IPS-NIHi11 (cell line): ENCODE measurements around the gene ABTB2.

ENCODE experiments used
- DNase-seq: peaks from one replicate; pipeline ENCODE4 v3.0.0; 2012; ENCODE audit warnings: mixed read lengths, low spot score

The ABTB2 gene

DNA sequence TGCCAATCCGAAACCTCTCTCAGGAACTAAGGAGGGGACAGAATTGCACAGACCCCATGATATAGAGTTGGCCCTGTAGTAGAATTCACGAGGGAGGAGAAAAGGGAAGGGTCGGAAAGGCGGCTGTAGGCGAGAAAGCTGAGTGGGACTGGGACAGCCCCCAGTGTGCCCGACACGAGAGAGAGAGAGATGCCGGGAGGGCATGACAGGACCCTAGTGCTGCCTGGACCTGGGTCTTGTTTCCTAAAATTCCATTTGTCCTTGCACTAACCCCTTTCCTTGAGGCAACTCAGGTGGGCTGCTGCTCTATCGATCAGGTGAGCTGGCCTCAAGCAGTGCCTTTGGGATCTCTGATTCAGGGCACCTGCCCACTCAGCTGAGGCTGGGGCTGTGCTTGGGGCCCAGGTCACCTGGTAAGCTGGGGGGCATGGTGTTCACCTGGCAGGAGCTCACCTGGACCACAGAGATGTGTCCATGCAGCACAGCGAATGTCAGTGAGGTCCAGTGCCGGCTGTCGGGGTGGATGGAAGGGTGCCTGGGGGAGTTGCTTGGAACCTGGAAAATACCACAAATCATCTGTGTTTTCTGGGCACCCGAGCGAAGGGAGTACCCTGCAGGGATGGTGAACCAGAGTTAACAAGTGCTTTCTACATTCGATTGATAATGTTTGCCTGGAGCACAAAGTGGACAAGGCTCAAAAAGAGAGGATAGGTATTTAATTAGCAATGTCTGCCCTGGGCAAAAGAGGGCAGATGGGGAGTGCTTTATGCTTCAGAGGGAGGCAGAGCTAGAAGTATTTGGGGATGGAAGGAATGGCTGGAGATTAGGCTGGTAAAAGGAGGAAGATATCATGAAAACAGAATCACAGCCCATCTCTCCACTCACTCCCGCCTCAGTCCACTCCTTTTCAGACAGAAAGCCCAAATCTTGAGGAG, 190.7 kb downstream of the ABTB2 start:
- no peak for DNase-seq

DNA sequence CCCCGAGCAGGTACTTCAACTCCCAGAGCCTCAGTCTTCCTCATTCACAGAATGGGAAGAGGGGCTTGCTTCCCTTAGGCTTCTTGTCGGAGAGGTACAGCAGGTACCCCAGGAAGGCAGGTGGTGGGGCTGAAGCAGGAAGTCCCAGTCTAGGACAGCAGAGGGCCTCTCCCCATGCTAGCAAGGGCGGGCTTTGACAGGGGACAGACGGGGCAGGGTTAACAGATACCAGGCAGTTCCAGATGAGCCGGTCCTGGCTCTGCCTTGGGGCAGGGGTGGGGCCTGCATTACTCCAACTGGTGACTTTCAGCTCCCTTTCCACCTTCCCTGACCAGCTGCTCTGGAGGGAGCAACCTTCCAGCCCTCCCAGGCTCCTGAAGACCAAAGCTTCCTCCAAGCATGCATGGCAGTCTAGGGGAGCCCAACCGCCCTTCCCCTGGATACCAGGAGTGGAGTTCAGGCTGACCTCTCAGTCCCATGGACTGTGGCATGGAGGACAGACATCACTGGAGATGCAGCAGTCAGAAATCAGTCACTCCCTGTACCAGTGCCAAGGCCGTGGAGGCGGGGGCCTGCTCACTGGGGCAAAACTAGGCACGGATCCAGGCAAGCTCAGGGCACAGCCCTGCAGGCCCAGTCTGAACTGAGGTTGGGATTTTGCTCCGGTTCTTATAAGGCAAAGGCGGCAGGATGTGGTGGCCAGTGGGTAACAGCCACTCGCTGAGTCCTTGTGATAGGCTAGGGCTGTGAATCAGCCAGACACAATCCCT, 191.8 kb downstream of the ABTB2 start:
- DNase-seq, result peak; percentile 60

DNA sequence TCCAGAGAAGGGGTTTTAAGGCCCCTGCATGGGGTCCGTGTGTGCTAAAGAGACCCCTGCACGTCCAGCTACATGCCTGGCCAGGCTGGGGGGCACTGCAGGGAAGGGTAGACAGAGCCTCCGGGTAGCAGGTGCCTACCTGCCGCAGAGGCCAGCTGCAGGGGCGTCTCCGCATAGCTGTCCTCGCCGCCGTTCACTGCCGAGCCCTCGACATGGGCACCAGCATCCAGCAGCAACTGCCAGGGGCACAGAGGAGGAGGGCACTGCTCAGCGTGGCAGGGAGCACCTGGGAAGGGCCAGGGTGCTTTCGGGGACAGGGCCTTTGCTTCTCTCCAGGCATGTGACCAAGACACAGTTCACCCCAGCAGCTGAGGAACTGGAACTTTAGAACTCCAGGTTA, 192.7 kb downstream of the ABTB2 start:
- no peak for DNase-seq

DNA sequence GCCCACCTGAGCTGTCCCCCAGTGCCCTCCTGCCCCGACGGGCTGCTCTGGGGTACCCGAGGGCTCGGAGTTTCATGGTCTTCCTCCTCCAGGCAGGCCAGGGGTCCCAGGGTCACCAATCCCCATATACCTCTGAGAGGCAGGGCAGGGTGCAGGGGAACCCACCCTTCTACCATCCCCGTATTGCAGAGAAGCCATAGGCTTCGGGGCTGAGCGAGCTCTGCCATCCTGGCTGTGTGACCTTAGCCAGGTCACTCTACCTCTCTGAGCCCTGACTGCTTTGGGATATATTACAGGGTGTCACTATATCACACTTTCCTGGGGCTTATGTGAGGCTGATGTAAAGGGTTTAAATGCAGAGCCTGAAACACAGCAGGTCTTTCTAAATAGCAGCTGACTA, 195.0 kb downstream of the ABTB2 start:
- no peak for DNase-seq

DNA sequence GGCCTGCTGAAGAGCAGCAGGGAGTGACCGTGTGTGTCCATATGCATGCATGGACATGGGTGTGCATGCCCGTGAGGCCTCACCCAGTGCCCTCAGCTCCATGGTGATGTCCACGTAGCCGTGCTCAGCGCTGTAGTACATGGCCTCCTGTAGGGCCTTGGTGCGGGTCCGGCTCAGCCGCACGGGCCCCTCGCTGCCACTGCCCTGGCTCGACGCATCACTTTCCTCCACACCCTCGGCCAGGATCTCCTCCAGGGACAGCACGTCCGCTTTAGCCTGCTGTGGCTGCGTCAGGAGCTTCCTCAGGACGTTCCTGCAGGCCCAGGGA, 195.4 kb downstream of the ABTB2 start:
- no peak for DNase-seq

DNA sequence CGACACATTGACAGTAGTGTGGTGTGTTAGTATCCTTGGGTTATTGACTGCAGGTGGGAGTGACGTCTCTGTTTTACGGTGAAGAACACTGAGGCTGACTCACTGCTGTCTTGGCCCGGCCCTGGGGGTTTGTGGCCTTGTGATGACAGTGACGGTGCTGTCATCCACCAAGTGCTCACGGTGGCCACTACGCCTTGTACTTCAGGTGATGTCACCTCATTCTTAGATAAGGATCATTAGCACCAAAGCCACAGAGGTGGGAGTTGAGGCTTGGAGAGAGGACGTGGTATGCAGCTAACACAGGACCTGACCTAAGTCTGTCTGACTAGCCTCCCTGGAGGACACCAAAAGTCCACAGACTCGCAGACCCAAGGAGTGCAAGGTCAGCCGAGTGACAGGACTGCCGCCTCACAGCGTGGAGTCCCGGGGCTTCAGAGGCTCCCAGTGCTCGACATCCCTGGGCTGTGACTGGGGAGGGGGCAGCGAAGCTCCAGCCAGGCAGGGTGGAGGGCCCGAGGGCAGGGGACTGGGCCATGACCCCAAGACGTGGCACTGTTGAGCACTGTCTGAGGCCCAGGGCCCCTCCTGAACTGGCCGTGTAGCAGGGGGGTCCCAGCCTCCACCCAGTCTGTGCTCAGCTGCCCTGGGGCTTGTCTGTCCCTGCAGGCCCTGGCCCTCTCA, 195.9 kb downstream of the ABTB2 start:
- no peak for DNase-seq

DNA sequence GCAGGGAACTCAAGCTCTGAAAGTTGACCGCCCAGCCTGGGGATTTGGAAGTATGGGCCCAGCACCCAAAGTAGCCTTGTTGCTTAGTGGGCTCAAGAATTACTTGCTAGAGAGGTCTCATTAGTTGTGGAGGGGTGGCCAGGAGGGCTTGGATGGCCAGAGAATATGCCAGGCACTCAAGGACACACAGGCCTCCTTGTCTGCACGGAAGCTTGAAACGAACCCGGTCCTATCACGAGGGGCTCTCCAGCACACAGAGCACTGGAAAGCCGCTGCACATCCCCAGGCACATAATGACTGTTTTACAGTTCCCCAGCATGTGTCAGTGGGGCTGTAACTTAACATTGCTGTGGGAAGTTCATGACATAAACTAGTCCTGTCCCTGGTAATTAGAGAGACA, 196.4 kb downstream of the ABTB2 start:
- no peak for DNase-seq

DNA sequence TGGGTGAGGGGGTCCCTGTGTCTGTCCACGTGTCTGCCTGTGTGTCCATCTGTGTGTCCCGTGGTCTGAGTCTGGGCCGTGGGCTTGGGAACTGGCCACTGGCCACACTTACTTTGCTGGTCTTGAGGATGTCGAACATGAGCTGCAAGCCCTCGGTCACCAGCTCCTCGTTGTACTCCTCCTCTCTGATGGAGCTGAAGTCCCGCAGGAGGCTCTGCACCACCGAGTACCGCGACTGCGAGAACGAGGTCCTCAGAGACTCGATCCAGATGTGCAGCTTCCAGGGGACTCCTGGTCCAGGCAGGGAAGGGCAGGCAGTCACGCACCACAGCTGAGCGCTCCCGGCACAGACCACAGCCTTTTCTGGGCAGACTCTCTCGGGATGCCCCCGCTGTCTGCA, 197.0 kb downstream of the ABTB2 start:
- DNase-seq, result no peak

DNA sequence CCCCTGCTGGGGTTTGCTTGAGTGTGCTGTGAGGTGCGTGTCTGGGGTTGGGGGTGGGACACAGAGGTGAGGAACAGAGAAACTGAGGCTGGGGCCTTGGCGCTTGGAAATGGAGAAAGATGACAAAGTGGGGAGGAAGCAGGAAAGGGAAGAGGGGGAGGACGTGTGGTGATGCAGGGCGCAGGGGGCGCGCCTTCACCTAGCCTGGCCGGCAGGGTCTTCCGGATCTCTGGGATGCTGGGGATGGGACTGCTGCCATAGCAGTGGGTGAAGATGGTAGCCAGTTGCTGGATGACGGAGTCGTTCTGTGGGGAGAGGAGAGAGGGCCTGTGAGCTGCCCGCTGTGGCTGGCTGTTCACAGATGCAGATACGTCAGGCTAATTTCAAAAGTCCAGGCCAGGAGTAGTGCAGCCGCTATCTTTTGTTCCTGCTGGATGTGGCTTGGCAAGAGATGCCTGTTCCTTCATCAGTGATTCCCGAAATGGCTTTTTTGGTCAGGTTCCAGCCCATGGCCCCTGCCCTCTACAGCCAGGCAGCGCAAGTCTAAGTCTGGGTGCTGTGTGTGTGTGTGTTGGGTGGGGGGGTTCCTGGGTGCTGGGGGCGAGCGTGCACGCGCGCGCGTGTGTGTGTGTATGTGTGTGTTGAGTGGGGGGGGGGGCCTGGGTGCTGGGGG, 197.6 kb downstream of the ABTB2 start:
- DNase-seq, result no peak

DNA sequence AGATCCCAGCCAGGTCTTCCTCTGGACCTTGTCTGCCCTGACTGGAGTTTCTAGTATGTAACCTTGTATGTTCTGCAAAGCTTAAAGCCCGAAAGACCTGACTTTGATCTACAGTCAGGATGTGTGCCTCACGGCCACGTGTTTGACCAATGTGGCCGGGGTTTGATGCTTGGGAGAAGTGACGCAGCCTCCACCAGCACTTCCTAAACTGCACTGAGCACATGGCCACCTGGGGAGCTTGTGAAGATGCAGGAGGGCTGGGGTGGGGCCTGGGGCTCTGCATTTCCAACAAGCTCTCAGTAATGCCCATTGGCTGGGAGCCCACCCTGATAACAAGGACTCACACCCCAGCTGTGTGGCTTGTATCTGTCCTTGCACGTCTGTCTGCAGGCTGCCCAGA, 199.1 kb downstream of the ABTB2 start:
- no peak for DNase-seq

DNA sequence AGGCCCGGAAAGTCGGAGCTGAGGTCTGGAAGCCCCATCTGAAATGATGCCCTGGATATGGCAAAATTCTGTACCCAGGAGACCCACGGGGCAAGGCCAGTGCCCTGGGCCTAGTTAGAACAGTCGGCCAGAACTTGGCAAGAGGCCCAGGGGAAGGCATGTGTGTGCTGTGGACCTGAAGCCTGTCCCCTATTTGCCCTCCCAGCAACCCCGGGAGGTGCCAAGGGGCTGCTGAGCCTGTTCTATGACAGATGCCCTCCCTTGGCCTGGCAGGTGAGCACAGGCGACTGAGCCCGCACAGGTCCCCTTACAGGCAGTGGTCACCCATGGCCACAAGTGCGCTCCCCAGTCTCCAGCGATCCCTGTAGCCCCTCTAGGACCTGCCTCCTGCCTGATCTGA, 200.6 kb downstream of the ABTB2 start:
- DNase-seq, result no peak

DNA sequence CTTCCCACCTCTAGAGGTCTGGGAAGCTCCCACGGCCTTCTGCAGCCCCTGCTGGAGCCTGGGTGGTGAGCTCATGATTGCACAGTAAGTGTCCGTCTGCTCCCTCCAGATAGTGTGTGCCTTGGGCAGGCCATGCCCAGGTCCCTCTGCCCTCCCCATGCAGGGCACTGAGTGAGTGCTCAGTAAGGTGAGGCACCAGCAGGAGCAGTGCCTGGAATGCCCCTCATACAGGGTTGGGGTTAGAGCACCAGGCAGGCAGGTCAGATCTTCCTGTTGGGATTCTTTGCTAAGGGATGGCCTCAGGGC, 202.1 kb downstream of the ABTB2 start:
- DNase-seq, result no peak

DNA sequence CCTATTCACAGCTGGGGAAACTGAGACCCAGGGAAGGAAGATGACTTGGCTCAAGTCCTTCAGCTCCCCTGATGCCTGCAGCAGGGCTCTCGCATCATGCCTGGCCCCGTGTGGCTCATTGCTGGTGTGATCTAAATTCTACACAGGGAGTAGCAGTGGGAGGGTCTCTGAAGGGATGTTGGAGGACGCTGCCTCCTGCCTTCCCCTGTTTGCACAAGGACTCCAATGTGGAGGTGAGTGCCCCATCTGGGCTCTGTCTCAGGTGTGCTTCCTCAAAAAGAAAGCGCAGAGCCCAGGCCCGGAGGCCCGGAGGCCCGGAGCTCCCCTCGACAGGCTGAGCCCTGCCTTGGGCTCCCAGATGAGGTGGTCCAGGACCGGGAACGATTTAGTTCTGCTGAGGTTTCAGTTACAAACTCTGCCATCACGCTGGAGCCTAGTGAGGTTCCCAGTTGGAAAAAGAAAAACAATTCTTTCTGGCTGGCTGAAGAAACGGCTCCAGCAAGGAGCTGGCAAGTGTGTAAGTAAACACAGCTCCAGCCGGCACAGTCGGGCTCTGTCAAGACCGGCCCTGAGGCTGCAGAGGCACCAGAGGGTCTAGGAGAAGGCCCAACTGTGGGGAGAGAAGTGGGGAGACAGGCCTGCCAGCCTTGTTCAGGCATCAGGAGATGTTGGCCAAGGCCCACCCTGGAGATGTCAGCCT, 202.6 kb downstream of the ABTB2 start:
- DNase-seq, result no peak

DNA sequence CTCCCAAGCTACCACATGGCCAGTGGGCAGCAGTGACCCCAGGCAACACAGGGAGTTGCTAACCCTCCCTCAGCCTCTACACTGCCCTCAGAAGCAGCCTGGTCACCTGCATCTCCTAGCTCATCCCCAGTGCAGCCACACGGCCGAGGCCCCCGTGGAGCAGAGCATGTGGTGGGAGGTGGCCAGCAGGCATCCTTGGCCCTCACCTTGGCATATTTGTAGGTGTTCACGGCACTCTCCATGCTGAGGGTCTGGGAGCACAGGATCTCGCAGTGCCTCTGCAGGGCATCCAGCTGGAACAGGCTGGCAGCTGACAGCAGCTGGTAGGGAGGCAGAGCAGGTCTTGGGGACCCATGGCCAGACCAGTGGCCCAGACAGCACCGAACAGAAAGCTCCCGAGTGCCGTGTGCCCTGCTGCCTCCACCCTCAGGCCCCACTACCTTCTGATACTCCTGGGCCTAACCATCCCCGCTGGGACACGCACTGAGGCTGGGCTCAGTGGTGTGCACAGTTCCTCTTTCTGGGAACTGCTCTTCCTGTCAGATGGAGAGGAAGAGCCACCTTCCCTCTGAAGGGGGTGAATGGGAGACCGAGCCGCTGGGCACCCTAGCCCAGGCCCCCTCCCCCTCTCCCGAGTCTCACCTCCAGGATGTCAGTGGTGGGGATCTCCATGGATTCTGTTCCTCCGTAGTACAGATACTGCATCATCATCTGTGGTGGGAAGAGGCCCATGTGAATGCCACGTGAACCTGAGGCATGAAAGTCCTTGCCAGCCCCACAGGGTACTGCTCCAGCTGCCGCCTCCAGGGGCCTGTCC, 203.5 kb downstream of the ABTB2 start:
- no peak for DNase-seq

DNA sequence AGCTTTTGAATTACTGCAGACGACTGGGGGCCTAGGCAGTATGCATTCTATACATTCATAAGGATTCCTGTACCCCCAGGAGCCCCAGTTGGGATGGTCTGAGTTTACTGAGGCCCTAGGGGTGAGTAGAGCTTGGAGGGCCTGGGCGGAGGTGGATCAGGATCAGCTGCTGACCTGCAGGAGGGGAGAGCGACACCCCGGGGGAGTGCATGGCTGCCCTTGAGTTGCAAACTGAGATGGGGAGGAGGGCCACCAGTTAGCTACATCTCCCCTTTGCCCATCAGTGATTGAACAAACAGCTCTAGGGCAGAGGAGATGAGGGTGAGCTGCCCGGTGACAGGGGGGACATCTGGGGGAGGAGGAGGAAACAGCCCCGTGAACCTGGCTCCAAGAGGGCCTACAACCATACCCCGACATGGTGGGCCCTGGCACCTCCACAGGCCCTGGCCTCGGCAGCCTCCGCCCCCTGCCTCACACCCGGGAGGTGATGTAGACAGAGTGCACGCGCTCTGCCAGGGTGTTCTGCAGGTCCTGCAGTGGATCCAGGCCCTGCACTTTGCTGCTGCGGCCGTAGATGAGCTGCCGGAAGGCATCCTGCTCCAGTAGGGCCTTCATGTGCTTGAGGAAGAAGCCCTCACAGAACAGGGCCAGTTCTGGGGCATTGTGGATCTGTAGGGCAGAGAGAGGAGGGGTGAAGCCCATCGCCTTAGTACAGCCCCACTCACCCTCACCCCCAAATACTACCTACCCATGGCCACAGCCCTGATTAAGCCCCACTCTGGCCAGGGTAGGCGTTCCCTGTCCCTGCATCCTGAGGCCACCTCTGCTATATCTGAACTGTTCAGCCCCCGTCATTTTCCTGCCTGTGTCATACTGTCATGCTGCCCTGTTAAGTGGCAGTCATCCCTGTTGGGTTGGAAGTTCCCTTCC, 205.6 kb downstream of the ABTB2 start:
- no peak for DNase-seq

DNA sequence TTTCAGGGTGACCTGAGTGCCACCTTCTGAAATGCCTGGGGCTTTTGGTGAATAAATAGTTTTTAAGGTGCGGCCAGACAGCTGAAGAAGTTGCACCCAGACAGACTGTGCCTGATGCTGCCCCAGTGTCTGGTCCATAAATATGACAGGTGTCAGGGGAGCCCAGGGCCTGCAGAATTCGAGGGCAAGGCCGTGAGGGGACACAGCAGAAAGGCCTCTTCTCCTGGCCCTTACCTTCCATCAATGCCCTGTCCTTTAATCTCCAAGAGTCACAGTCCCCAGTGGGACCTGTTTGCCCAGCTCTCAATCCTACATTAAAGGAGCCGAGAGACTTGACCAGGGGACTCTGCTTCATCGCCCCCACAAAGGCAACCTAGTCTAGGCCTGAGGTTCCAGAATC, 206.6 kb downstream of the ABTB2 start:
- DNase-seq, result no peak

DNA sequence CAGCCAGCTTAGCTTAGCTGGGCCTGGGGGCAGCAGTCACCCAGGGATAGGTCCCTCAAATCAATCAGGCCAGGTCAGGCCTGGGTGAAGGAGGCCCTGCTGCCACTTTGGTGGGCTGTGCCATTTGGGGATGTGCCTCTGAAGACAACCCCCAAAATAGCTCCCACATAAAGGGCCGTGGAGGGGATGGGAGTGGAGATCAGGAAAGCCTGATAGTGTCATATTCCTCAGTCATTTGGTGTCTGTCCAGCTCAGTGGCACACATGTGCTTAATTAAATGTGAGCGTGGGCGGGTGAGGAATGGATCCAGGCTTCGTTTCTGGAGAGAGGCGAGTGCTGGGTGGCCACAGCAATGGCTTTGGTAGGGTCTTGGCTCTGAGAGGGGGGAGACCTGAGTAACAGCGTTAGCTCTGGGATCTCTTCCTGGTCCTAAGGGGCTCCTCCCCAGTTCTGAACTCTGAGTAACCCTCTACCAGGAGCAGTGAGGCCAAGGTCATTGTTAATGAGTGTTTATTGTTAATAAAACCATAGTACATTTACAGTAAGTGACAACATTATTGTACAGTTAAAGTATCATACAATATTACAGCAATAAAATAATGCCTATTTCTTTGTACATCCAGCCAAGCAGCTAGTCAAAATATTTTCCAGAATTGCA, 207.2 kb downstream of the ABTB2 start:
- no peak for DNase-seq

DNA sequence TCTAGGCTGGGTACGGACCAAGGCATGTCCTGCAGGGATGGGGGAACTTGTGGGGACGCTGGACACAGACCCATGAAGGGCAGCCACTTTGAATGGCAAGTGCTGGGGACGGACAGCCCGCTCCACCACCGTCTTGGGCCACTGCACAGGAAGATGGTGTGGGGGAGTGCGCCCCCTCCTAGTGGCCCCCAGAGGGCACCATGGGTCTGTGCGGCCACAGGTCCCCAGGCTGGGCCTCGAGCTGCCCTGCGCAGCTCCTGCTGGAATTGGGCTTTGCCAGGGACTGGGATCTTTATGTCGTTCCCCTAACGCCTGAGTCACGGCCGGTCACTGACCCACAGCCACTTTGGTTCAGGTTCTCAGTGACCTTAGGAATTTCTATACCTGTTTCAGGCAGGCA, 208.0 kb downstream of the ABTB2 start:
- peak; percentile 73 for DNase-seq

DNA sequence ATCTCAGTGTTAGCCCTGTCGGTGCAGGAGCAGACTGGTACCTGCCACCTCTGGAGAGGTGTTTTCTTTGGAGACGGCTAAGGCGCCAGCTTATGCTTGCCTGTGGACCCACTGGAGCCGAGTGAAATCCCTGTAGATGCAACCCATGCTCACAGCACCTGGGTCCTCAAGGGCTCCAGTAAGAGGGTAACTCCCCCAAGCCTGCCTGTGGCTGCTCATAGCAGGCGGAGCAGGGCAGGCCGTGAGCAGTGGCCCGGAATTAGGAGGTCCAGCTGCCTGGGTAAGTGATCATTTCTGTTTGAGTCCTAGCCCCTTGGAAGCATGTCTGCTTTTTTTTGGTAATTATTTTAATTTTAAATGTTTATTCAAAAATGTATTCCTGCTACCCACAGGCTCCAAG, 208.5 kb downstream of the ABTB2 start:
- DNase-seq, result no peak
